ENCODE measurements around the gene ULK3.

DNA sequence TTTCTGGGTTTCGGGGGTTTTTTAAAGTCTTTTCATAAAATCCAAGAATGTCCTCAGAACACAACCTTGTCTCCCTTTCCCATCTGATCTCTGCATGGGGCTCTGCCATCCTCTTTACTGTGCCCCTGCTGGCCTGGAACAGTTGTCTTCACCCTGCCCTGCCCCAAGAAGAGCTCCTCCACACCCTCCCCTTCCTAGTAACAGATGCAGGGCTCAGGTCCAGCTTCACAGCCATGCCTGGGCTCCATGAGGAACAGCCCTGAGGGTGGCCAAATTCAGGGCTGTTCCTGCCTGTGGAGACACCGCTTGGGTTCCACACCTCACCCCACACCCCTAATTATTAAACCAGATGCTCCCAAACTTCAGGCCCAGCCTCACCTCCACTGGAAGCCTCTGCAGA, 12.9 kb upstream of the ULK3 start:
- TF ChIP-seq, protein P1, sequence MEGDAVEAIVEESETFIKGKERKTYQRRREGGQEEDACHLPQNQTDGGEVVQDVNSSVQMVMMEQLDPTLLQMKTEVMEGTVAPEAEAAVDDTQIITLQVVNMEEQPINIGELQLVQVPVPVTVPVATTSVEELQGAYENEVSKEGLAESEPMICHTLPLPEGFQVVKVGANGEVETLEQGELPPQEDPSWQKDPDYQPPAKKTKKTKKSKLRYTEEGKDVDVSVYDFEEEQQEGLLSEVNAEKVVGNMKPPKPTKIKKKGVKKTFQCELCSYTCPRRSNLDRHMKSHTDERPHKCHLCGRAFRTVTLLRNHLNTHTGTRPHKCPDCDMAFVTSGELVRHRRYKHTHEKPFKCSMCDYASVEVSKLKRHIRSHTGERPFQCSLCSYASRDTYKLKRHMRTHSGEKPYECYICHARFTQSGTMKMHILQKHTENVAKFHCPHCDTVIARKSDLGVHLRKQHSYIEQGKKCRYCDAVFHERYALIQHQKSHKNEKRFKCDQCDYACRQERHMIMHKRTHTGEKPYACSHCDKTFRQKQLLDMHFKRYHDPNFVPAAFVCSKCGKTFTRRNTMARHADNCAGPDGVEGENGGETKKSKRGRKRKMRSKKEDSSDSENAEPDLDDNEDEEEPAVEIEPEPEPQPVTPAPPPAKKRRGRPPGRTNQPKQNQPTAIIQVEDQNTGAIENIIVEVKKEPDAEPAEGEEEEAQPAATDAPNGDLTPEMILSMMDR (IDR thresholded peaks at IDR 0.05; ENCODE audit: poor library complexity), result no peak
- no peak for TF ChIP-seq EZH2 (IDR thresholded peaks at IDR 0.05; ENCODE audit: borderline replicate concordance)
- no peak for TF ChIP-seq EZH2phosphoT487 (IDR thresholded peaks at IDR 0.05; ENCODE audit: low read depth, severe bottlenecking, unreplicated experiment)

Data from hepatocyte (in vitro differentiated cells).